Esophagus muscularis mucosa (tissue), 4 donors: ENCODE measurements around the gene TXNL4A. TPM values are rescaled to one million over a fixed set of nuclear protein-coding genes. Genes with fewer than 3 reads are reported as not detected.
A peak's percentile ranks its signal among the peaks of the same experiment; 100 is the strongest.

Experiments
- DNase-seq: peaks from one replicate; pipeline ENCODE4 v3.0.0-alpha.2; 2017; ENCODE audit errors: extremely low spot score
- H3K27ac ChIP-seq, 4 donors: fragments of 200-600 bp; sonication (generic); replicated peaks in 1 of 4; 1 replicate in 3 of 4; 2 replicates in 1 of 4; pipeline ENCODE4 v1.5.1; 2016 to 2019; ENCODE audit warnings: mild to moderate bottlenecking in 1 of 4
- H3K27me3 ChIP-seq, 4 donors: fragments of 200-600 bp; sonication (generic); one replicate each; pipeline versions ENCODE4 v1.5.1 to v1.6.0; 2016 to 2019
- H3K36me3 ChIP-seq, 4 donors: fragments of 200-600 bp; sonication (generic); one replicate each; pipeline ENCODE4 v1.5.1; 2016 to 2019
- H3K4me1 ChIP-seq, 4 donors: fragments of 200-600 bp; sonication (generic); one replicate each; pipeline ENCODE4 v1.5.1; 2016 to 2019
- H3K4me3 ChIP-seq, 4 donors: fragments of 200-600 bp; sonication (generic); 1 replicate in 2 of 4; 2 replicates in 2 of 4; pipeline ENCODE4 v1.5.1; 2016 to 2019; ENCODE audit warnings: mild to moderate bottlenecking in 4 of 4, moderate library complexity in 1 of 4
- H3K9me3 ChIP-seq, 4 donors: fragments of 200-600 bp; sonication (generic); 1 replicate in 3 of 4; 2 replicates in 1 of 4; pipeline ENCODE4 v1.5.1; 2016 to 2019
- CTCF ChIP-seq, 3 experiments: fragments of 200-600 bp in 2 of 3; fragments of 450-650 bp in 1 of 3; sonication (generic) in 2 of 3; IDR thresholded peaks; one replicate each; pipeline ENCODE4 v1.5.1; 2017 to 2019; ENCODE audit warnings: antibody characterized with exemption in 3 of 3, mild to moderate bottlenecking in 2 of 3, moderate library complexity in 1 of 3
- EP300 ChIP-seq: sonication (generic); formaldehyde crosslinking; IDR thresholded peaks from one replicate; pipeline ENCODE4 v1.6.1; 2017; ENCODE audit warnings: antibody characterized with exemption
- POLR2A ChIP-seq: fragments of 450-650 bp; IDR thresholded peaks from one replicate; pipeline ENCODE4 v1.6.1; 2017; ENCODE audit warnings: antibody characterized with exemption, moderate library complexity, mild to moderate bottlenecking, low read depth
- POLR2AphosphoS5 ChIP-seq, 2 donors: sonication (generic); formaldehyde crosslinking; IDR thresholded peaks; one replicate each; pipeline ENCODE4 v1.6.1; 2017; ENCODE audit warnings: antibody characterized with exemption in 2 of 2
- WGBS: methylation state at CpG from one replicate; pipeline ENCODE4 v1.1.5; 2018; 5-methylcytosine and 5-hydroxymethylcytosine counted together
- intact Hi-C: fragments of 100-400 bp; cut with DNase I; formaldehyde crosslinking; loops from one replicate; pipeline ENCODE4 v1.15.1; 2023
- total RNA-seq, 4 donors: library from RNA; depleted of rRNA; stranded (reverse); fragments of >200 nt; gene quantifications; one replicate each; pipeline versions ENCODE4 v1.1.0 to v1.2.1, GENCODE V29; 2016

TXNL4A gene
- total RNA-seq, 4 donors from 2014 or later = 21.6 to 44.9 (median 38.9) TPM

- Histone ChIP-seq H3K36me3 (peaks cover 0 to 15% (median 5%) of the 10 kb centered on the region in 4 donors), H3K4me1 (peaks cover 50 to 71% (median 58%) of the 10 kb centered on the region in 4 donors), H3K4me3 (peak overlapping the region; percentile 78 to 99 (median 98)), H3K9me3 (no peaks in the 10 kb centered on the region), H3K27ac (peak overlapping the region; percentile 84 to 90 (median 89)), H3K27me3 (no peaks in the 10 kb centered on the region)
- DNase-seq = no peak
- 43% methylated on average over 12 of the region's 12 CpGs for WGBS
- no peak for TF ChIP-seq POLR2A
- TF ChIP-seq CTCF (IDR thresholded peaks at IDR 0.05) = no peak
- no peak for TF ChIP-seq EP300
- peak in 1 of 2 donors; percentile 50 for TF ChIP-seq POLR2AphosphoS5 (IDR thresholded peaks at IDR 0.05)
- intact Hi-C loops = loop anchor here (2.0 to 5.0 kb wide), 2 partner anchors 37 to 85 kb away; partner anchors contain the start of genes RBFA and TXNL4A
Observed at GRCh38 chr18:79949697-79950487, 38.5 kb downstream of the TXNL4A start.

- WGBS = 88% methylated on average over 20 of the region's 23 CpGs
- Histone ChIP-seq H3K27me3 (no peaks in the 10 kb centered on the region), H3K4me1 (peaks cover 56 to 81% (median 68%) of the 10 kb centered on the region in 4 donors), H3K36me3 (peaks cover 0 to 15% (median 5%) of the 10 kb centered on the region in 4 donors), H3K9me3 (no peaks in the 10 kb centered on the region), H3K4me3 (peak overlapping the region in 1 of 4 donors; percentile 4), H3K27ac (peak overlapping the region in 1 of 4 donors; percentile 43)
- DNase-seq = no peak
- intact Hi-C loops = no loop called here
- TF ChIP-seq POLR2AphosphoS5 (IDR thresholded peaks at IDR 0.05) (no peak), POLR2A (no peak), EP300 (no peak), CTCF (IDR thresholded peaks at IDR 0.05) (no peak)
Observed at GRCh38 chr18:79948719-79949411, 39.5 kb downstream of the TXNL4A start.

GRCh38 chr18:79947881-79948610 lies 40.3 kb downstream of the TXNL4A start:
- intact Hi-C loops = no loop called here
- Histone ChIP-seq H3K27me3 (no peaks in the 10 kb centered on the region), H3K4me3 (no peak overlapping the region), H3K27ac (no peak overlapping the region), H3K4me1 (peaks cover 56 to 82% (median 70%) of the 10 kb centered on the region in 4 donors), H3K9me3 (no peaks in the 10 kb centered on the region), H3K36me3 (peaks cover 1 to 18% (median 12%) of the 10 kb centered on the region in 4 donors)
- 95% methylated on average over 13 of the region's 15 CpGs for WGBS
- DNase-seq = no peak
- TF ChIP-seq POLR2AphosphoS5 (IDR thresholded peaks at IDR 0.05) (no peak), POLR2A (no peak), CTCF (IDR thresholded peaks at IDR 0.05) (no peak), EP300 (no peak)

- Histone ChIP-seq H3K27ac (no peak overlapping the region), H3K27me3 (no peaks in the 10 kb centered on the region), H3K36me3 (peaks cover 9 to 26% (median 21%) of the 10 kb centered on the region in 4 donors), H3K4me3 (no peak overlapping the region), H3K9me3 (no peaks in the 10 kb centered on the region), H3K4me1 (peaks cover 60 to 74% (median 67%) of the 10 kb centered on the region in 4 donors)
- intact Hi-C loops = no loop called here
- no peak for DNase-seq
- no peak for TF ChIP-seq POLR2AphosphoS5 (IDR thresholded peaks at IDR 0.05)
- no peak for TF ChIP-seq CTCF (IDR thresholded peaks at IDR 0.05)
- no peak for TF ChIP-seq EP300
- no peak for TF ChIP-seq POLR2A
- WGBS = 96% methylated on average over 14 of the region's 14 CpGs
Observed at GRCh38 chr18:79947054-79947755, 41.2 kb downstream of the TXNL4A start.
